Tibial artery (tissue), 4 donors: ENCODE data around the gene IL24.
"Not testable (repeated sequence)": the region's sequence is repeated elsewhere in the genome, so short reads cannot be mapped to it uniquely, and the experiment has no call there.

Experiments
- DNase-seq, 2 donors: peaks; one replicate each; pipeline ENCODE4 v3.0.0-alpha.2; 2019
- H3K27ac ChIP-seq, 2 donors: fragments of 200-600 bp; sonication (generic) in 1 of 2; 1 replicate in 1 of 2; 2 replicates in 1 of 2; pipeline ENCODE4 v1.5.1; 2018 to 2019; ENCODE audit warnings: mild to moderate bottlenecking in 1 of 2
- H3K27me3 ChIP-seq, 2 donors: fragments of 200-600 bp; sonication (generic) in 1 of 2; one replicate each; pipeline versions ENCODE4 v1.5.1 to v1.6.0; 2016 to 2019
- H3K36me3 ChIP-seq, 3 donors: fragments of 200-600 bp; sonication (generic) in 2 of 3; one replicate each; pipeline ENCODE4 v1.5.1; 2016 to 2019; ENCODE audit warnings: mild to moderate bottlenecking in 2 of 3
- H3K4me1 ChIP-seq, 4 donors: fragments of 200-600 bp; sonication (generic) in 2 of 4; 1 replicate in 3 of 4; 2 replicates in 1 of 4; pipeline ENCODE4 v1.5.1; 2016 to 2019
- H3K4me3 ChIP-seq, 2 donors: fragments of 200-600 bp; sonication (generic) in 1 of 2; 1 replicate in 1 of 2; 2 replicates in 1 of 2; pipeline ENCODE4 v1.5.1; 2018 to 2019; ENCODE audit warnings: mild to moderate bottlenecking in 2 of 2
- H3K9me3 ChIP-seq, 3 donors: fragments of 200-600 bp; sonication (generic) in 1 of 3; one replicate each; pipeline ENCODE4 v1.5.1; 2016 to 2019
- intact Hi-C: fragments of 100-400 bp; cut with DNase I; formaldehyde crosslinking; loops from one replicate; pipeline ENCODE4 v1.15.0; 2023; ENCODE audit warnings: low total_unique reads
- TF ChIP-seq, protein P1 (sequence below), 2 experiments: fragments of 200-600 bp in 1 of 2; fragments of 450-650 bp in 1 of 2; IDR thresholded peaks; one replicate each; pipeline ENCODE4 v1.5.1; 2017 to 2019; ENCODE audit warnings: antibody characterized with exemption in 2 of 2, mild to moderate bottlenecking in 1 of 2, moderate library complexity in 1 of 2

IL24 gene

DNA sequence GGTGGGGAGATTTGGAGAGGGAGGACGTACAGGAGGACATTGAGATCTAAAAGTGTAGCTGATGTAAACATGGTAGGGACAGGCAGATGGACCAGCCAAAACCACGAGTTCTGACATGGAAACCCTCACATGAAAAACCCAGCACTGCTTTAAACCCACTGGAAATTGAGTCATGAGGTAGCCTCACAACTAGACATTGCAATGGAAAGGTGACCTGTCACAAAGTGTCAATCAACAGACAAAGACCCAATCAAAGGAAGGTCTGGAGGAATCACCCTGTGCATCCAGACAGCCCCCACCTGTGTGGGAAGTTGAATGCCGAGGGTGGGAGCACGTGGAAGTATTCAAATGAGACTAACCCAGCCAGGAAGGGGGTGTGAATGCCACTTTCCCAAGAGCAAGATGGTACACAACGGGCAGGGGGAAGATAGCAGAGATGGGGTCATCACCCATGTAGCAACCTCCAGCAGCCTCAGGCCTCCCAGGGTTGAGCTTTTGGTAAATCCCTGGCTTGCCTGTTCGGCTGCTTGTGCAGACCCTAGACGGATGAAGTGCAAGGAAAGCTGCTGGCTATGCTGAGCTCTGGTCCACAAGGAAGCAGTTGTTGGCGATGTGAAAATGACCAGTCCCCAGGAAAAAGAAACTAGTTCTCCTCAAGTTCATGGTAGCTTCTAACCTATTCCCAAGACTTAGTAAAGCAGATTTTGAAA, 18.9 kb downstream of the IL24 start:
- Histone ChIP-seq H3K9me3 (no peaks in the 10 kb centered on the region), H3K27me3 (peaks cover 0 to 22% of the 10 kb centered on the region in 2 donors), H3K4me1 (no peaks in the 10 kb centered on the region), H3K27ac (no peak overlapping the region), H3K4me3 (no peak overlapping the region), H3K36me3 (no peaks in the 10 kb centered on the region)
- DNase-seq = no peak
- intact Hi-C loops = loop anchor here (10.0 kb wide), 2 partner anchors 181 to 251 kb away; no protein-coding TSS in a partner anchor
- TF ChIP-seq, protein P1, sequence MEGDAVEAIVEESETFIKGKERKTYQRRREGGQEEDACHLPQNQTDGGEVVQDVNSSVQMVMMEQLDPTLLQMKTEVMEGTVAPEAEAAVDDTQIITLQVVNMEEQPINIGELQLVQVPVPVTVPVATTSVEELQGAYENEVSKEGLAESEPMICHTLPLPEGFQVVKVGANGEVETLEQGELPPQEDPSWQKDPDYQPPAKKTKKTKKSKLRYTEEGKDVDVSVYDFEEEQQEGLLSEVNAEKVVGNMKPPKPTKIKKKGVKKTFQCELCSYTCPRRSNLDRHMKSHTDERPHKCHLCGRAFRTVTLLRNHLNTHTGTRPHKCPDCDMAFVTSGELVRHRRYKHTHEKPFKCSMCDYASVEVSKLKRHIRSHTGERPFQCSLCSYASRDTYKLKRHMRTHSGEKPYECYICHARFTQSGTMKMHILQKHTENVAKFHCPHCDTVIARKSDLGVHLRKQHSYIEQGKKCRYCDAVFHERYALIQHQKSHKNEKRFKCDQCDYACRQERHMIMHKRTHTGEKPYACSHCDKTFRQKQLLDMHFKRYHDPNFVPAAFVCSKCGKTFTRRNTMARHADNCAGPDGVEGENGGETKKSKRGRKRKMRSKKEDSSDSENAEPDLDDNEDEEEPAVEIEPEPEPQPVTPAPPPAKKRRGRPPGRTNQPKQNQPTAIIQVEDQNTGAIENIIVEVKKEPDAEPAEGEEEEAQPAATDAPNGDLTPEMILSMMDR (IDR thresholded peaks at IDR 0.05) = no peak

DNA sequence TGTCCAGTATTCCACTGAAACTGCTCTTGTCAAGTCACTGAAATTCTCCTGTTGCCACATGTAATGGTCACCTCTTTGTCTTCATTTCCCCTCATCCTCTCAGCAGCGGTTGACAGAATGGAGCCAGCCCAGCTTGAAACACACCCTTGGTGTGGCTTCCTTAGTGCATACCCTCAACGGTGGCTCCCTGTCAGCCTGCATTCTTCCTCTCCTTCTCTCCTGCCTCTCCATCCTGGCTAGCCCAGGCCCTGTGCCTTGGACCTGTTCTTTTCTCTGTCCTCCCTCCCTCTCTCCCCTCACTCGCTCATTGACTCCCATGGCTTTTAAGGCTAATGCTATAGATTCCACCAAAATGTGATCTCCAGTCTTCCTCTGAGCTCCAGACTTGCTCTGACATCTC, 20.8 kb downstream of the IL24 start:
- no peak for DNase-seq
- Histone ChIP-seq H3K27me3 (peaks cover 0 to 24% of the 10 kb centered on the region in 2 donors), H3K4me3 (no peak overlapping the region), H3K27ac (no peak overlapping the region), H3K4me1 (no peaks in the 10 kb centered on the region), H3K36me3 (no peaks in the 10 kb centered on the region), H3K9me3 (no peaks in the 10 kb centered on the region)
- intact Hi-C loops = loop anchor here (10.0 kb wide), 2 partner anchors 183 to 253 kb away; no protein-coding TSS in a partner anchor
- TF ChIP-seq, protein P1 (IDR thresholded peaks at IDR 0.05) = no peak

DNA sequence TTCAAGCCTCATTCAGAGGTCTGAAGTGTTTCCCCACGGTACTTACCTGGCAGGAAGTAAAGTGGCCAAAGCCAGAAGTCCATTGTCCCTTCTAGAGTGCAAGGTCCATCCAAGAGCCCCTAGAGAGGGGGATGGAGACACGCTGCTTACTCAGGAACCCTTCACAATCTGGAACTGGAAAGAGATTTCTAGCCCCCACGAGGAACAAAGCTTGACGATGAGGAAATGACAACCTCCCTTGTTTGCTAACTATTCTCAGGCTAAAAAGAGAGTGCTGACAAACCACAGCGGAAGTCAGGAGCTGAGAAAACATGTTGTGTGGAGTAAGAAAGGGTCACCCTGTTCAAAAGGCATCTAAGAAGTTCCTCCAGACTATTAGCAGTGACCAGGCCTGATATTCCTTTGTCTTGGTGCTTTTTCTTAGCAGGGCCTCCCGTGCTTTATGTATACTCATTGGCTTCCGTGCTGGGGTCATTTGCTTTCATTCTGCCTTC, 24.6 kb downstream of the IL24 start, which contains the start of gene FCMR:
TSS of gene FCMR (minus strand) at position 170 of the 494 bp plus-strand sequence. CDS start at position 83, 87 bp downstream.
- Histone ChIP-seq H3K4me1 (no peaks in the 10 kb centered on the region), H3K9me3 (no peaks in the 10 kb centered on the region), H3K4me3 (no peak within 1 kb of the TSS), H3K36me3 (no peaks in the 10 kb centered on the region), H3K27me3 (peaks cover 0 to 9% of the 10 kb centered on the region in 2 donors), H3K27ac (no peak within 1 kb of the TSS)
- intact Hi-C loops = no loop called here
- TF ChIP-seq, protein P1 (IDR thresholded peaks at IDR 0.05) = no peak
- DNase-seq = peak in 1 of 2 donors; percentile 36

DNA sequence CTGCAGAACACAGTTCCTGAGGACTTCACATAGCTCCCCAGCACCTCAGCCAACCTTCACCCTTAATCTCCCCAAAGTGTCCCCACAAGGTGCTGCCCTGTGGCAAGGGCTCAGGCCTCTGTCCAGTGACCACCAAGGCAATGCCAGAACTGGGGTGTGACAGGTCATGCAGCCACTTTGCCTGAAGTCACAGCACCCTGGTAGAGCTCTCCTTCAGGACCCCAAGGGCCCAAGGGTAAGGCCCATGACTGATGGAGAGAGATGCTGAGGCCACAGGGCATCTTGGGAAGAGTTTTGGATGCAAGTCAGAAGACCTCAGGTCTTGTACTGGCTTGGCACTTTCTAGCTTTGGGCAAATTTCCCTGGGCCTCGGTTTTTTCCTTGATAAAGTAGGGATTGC, 25.3 kb downstream of the IL24 start:
- Histone ChIP-seq H3K27ac (no peak overlapping the region), H3K36me3 (no peaks in the 10 kb centered on the region), H3K4me1 (no peaks in the 10 kb centered on the region), H3K9me3 (no peaks in the 10 kb centered on the region), H3K4me3 (no peak overlapping the region), H3K27me3 (peaks cover 0 to 9% of the 10 kb centered on the region in 2 donors)
- TF ChIP-seq, protein P1 (IDR thresholded peaks at IDR 0.05) = no peak
- no peak for DNase-seq
- intact Hi-C loops = no loop called here

- Histone ChIP-seq H3K9me3 (no peaks in the 10 kb centered on the region), H3K4me1 (no peaks in the 10 kb centered on the region), H3K4me3 (no peak overlapping the region), H3K36me3 (no peaks in the 10 kb centered on the region), H3K27ac (no peak overlapping the region), H3K27me3 (peaks cover 0 to 6% of the 10 kb centered on the region in 2 donors)
- TF ChIP-seq, protein P1 (IDR thresholded peaks at IDR 0.05) = no peak
- intact Hi-C loops = no loop called here
- no peak for DNase-seq
Observed at GRCh38 chr1:206923009-206923960, 26.0 kb downstream of the IL24 start.

- intact Hi-C loops, DNase-seq, H3K27me3 ChIP-seq, H3K4me1 ChIP-seq, H3K36me3 ChIP-seq, H3K9me3 ChIP-seq, H3K4me3 ChIP-seq, H3K27ac ChIP-seq: not testable (repeated sequence)
Observed at GRCh38 chr1:206923961-206924557, 26.8 kb downstream of the IL24 start.
